ENCODE data around the gene MISP. TPM values are rescaled to one million over a fixed set of nuclear protein-coding genes. Genes with fewer than 3 reads are reported as not detected.

MISP gene
- total and polyA plus RNA-seq, 10 of the 15 experiments (the other 5 are each of a cell fraction or from before 2014, with no cell fraction given), result not detected

GRCh38 chr19:718251-718951 lies 32.5 kb upstream of the MISP start:
- no peak for DNase-seq (ENCODE audit: low read depth, low spot score)
- Histone ChIP-seq H4K20me1 (ENCODE audit: control insufficient read depth, insufficient read depth) (no peaks in the 10 kb centered on the region), H3K9ac (ENCODE audit: control insufficient read depth, insufficient read depth, low read length) (no peak overlapping the region), H2AFZ (ENCODE audit: control insufficient read depth, low read depth, low read length) (no peak overlapping the region), H3K4me3 (no peak overlapping the region), H3K4me1 (ENCODE audit: control insufficient read depth, insufficient read depth, low read length) (no peaks in the 10 kb centered on the region; the same call in 1 of the 2 replicates), H3K36me3 (ENCODE audit: control insufficient read depth in 2 of 2, insufficient read depth in 2 of 2, low read length in 1 of 2) (no peaks in the 10 kb centered on the region), H3K27me3 (replicated peaks in 1 of 2; ENCODE audit: control insufficient read depth in 2 of 2, insufficient read depth in 2 of 2, low read length in 1 of 2) (no peaks in the 10 kb centered on the region), H3K27ac (ENCODE audit: control insufficient read depth, insufficient read depth) (no peak overlapping the region), H3K4me2 (ENCODE audit: control insufficient read depth, insufficient read depth) (0 out of 2 replicates have a peak overlapping the region, but pooled peaks have one; percentile 7), H3K9me3 (replicated peaks; ENCODE audit: control insufficient read depth, insufficient read depth, low read length) (peaks cover 5% of the 10 kb centered on the region; the same call in 1 of the 3 replicates), H3K79me2 (ENCODE audit: control insufficient read depth, insufficient read depth, low read length) (no peaks in the 10 kb centered on the region)
- no peak for FAIRE-seq
- ChIA-PET POLR2A (no interaction called here), RAD21 (ENCODE audit: unreplicated experiment) (no interaction called here), CTCF (interaction anchor here (0.6 to 1.5 kb wide), 2 partner anchors 42 to 73 kb away, joined by 3 read pairs; no protein-coding TSS in a partner anchor), SMC1A (ENCODE audit: uncharacterized antibody, unreplicated experiment) (no interaction called here)
- WGBS (ENCODE audit: insufficient coverage, insufficient replicate concordance, low lambda C conversion rate, missing lambda C conversion rate), result 3% methylated on average over 18 of the region's 23 CpGs
- no TSS peak for BruUV-seq (replicated peaks)
- peak; percentile 58 for ATAC-seq
- TF ChIP-seq MEF2B (IDR thresholded peaks at IDR 0.05; ENCODE audit: partially characterized antibody, poor library complexity, severe bottlenecking) (peak; percentile 68), POLR2AphosphoS2 (IDR thresholded peaks at IDR 0.05; ENCODE audit: low read depth, low read length) (no peak), IKZF1 (conservative IDR thresholded peaks at IDR 0.05) (0 out of 2 replicates have a peak, but pooled peaks have one; percentile 27), NR2F1 (conservative IDR thresholded peaks at IDR 0.05) (peak; percentile 49)
- intact Hi-C loops (cut with micrococcal nuclease; ENCODE audit: unreplicated experiment) (no loop called here), in situ Hi-C loops (cut with MboI) (no loop called here)

- H3K4me3 ChIP-seq, result no peak overlapping the region
- BruUV-seq (replicated peaks), result no TSS peak
- no peaks in the 10 kb centered on the region for H3K79me2 ChIP-seq (ENCODE audit: control insufficient read depth, insufficient read depth, low read length)
- H2AFZ ChIP-seq (ENCODE audit: control insufficient read depth, low read depth, low read length), result no peak overlapping the region
- ChIA-PET POLR2A (no interaction called here), SMC1A (ENCODE audit: uncharacterized antibody, unreplicated experiment) (no interaction called here), CTCF (interaction anchor here (1.5 kb wide), 1 partner anchor 42 kb away, joined by 3 read pairs; no protein-coding TSS in a partner anchor), RAD21 (ENCODE audit: unreplicated experiment) (no interaction called here)
- H3K4me2 ChIP-seq (ENCODE audit: control insufficient read depth, insufficient read depth), result 0 out of 2 replicates have a peak overlapping the region, but pooled peaks have one; percentile 7
- H3K27ac ChIP-seq (ENCODE audit: control insufficient read depth, insufficient read depth), result no peak overlapping the region
- FAIRE-seq (no peak), ATAC-seq (no peak), DNase-seq (ENCODE audit: low read depth, low spot score) (no peak)
- H4K20me1 ChIP-seq (ENCODE audit: control insufficient read depth, insufficient read depth), result no peaks in the 10 kb centered on the region
- no peaks in the 10 kb centered on the region; the same call in 1 of the 2 replicates for H3K4me1 ChIP-seq (ENCODE audit: control insufficient read depth, insufficient read depth, low read length)
- no peaks in the 10 kb centered on the region for H3K36me3 ChIP-seq (ENCODE audit: control insufficient read depth in 2 of 2, insufficient read depth in 2 of 2, low read length in 1 of 2)
- WGBS (ENCODE audit: insufficient coverage, insufficient replicate concordance, low lambda C conversion rate, missing lambda C conversion rate), result 72% methylated on average over 45 of the region's 54 CpGs
- intact Hi-C loops (cut with micrococcal nuclease; ENCODE audit: unreplicated experiment) (no loop called here), in situ Hi-C loops (cut with MboI) (no loop called here)
- TF ChIP-seq ZNF24 (IDR thresholded peaks at IDR 0.05), result no peak
- no peak for TF ChIP-seq YY1 (IDR thresholded peaks at IDR 0.05; ENCODE audit: low read depth, low read length)
- no peak for TF ChIP-seq FOS (IDR thresholded peaks at IDR 0.05; ENCODE audit: borderline replicate concordance, extremely low read depth, insufficient read length)
- TF ChIP-seq JUNB (IDR thresholded peaks at IDR 0.05), result no peak
- TF ChIP-seq ZNF274 (IDR thresholded peaks at IDR 0.05; ENCODE audit: insufficient read depth, insufficient read length), result no peak
- TF ChIP-seq, protein P1, sequence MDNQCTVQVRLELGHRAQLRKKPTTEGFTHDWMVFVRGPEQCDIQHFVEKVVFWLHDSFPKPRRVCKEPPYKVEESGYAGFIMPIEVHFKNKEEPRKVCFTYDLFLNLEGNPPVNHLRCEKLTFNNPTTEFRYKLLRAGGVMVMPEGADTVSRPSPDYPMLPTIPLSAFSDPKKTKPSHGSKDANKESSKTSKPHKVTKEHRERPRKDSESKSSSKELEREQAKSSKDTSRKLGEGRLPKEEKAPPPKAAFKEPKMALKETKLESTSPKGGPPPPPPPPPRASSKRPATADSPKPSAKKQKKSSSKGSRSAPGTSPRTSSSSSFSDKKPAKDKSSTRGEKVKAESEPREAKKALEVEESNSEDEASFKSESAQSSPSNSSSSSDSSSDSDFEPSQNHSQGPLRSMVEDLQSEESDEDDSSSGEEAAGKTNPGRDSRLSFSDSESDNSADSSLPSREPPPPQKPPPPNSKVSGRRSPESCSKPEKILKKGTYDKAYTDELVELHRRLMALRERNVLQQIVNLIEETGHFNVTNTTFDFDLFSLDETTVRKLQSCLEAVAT (IDR thresholded peaks at IDR 0.05), result no peak
- no peak for TF ChIP-seq MYB (IDR thresholded peaks at IDR 0.05; ENCODE audit: borderline replicate concordance, low read depth, low read length)
- TF ChIP-seq CHD2 (IDR thresholded peaks at IDR 0.05; ENCODE audit: borderline replicate concordance, low read depth, low read length), result no peak
- TF ChIP-seq STAT1 (conservative IDR thresholded peaks at IDR 0.05), result no peak
- H3K9ac ChIP-seq (ENCODE audit: control insufficient read depth, insufficient read depth, low read length), result no peak overlapping the region
- H3K27me3 ChIP-seq (replicated peaks in 1 of 2; ENCODE audit: control insufficient read depth in 2 of 2, insufficient read depth in 2 of 2, low read length in 1 of 2), result no peaks in the 10 kb centered on the region
- peaks cover 5% of the 10 kb centered on the region; the same call in 1 of the 3 replicates for H3K9me3 ChIP-seq (replicated peaks; ENCODE audit: control insufficient read depth, insufficient read depth, low read length)
Measured at GRCh38 chr19:718991-719512, 31.9 kb upstream of the MISP start.

All from GM12878 (cell line).